Liver (tissue), 9 donors: ENCODE results near the gene PALMD. TPM values are rescaled to one million over a fixed set of nuclear protein-coding genes. Genes with fewer than 3 reads are reported as not detected.

Experiments
- DNase-seq: peaks from one replicate; pipeline ENCODE4 v3.0.0-alpha.2; 2017; ENCODE audit warnings: low spot score
- H3K27ac ChIP-seq, 2 donors: one replicate each; pipeline ENCODE4 v1.7.0; 2013; ENCODE audit warnings: inconsistent platforms in 2 of 2, low read length in 2 of 2, control low read depth in 1 of 2, low read depth in 1 of 2, mild to moderate bottlenecking in 1 of 2
- H3K27me3 ChIP-seq, 4 donors: one replicate each; pipeline versions ENCODE4 v1.6.1 to v1.7.0; 2013; ENCODE audit warnings: low read length in 3 of 4, inconsistent platforms in 1 of 4, mild to moderate bottlenecking in 1 of 4, moderate library complexity in 1 of 4; ENCODE audit not compliant: control insufficient read depth in 4 of 4, insufficient read depth in 4 of 4
- H3K36me3 ChIP-seq, 4 donors: one replicate each; pipeline versions ENCODE4 v1.6.1 to v1.7.0; 2013; ENCODE audit warnings: low read length in 3 of 4, mild to moderate bottlenecking in 3 of 4, low read depth in 1 of 4, moderate library complexity in 1 of 4; ENCODE audit not compliant: control insufficient read depth in 4 of 4, insufficient read depth in 3 of 4
- H3K4me1 ChIP-seq, 4 donors: one replicate each; pipeline versions ENCODE4 v1.6.1 to v1.7.0; 2013; ENCODE audit warnings: low read length in 3 of 4, mild to moderate bottlenecking in 3 of 4, moderate library complexity in 1 of 4; ENCODE audit not compliant: control insufficient read depth in 4 of 4, insufficient read depth in 4 of 4
- H3K4me3 ChIP-seq, 3 donors: one replicate each; pipeline versions ENCODE4 v1.6.1 to v1.7.0; 2013; ENCODE audit warnings: low read length in 3 of 3, control low read depth in 1 of 3, low read depth in 1 of 3, mild to moderate bottlenecking in 1 of 3
- H3K9ac ChIP-seq, 2 donors: one replicate each; pipeline ENCODE4 v1.7.0; 2013; ENCODE audit warnings: low read length in 2 of 2, mild to moderate bottlenecking in 2 of 2, moderate library complexity in 2 of 2, control low read depth in 1 of 2, low read depth in 1 of 2
- H3K9me3 ChIP-seq, 4 donors: one replicate each; pipeline versions ENCODE4 v1.6.1 to v1.7.0; 2013; ENCODE audit warnings: low read length in 3 of 4; ENCODE audit not compliant: control insufficient read depth in 4 of 4
- ATF3 ChIP-seq: IDR thresholded peaks from 2 replicates; pipeline ENCODE4 v1.6.1; 2016; ENCODE audit warnings: antibody characterized with exemption
- CTCF ChIP-seq: fragments of 150-350 bp; IDR thresholded peaks from 2 replicates; pipeline ENCODE4 v1.5.1; 2017; ENCODE audit warnings: improper control_type of control experiment, low read depth, low read length; ENCODE audit not compliant: missing input control
- EGR1 ChIP-seq, 2 donors: IDR thresholded peaks; 2 replicates each; pipeline ENCODE4 v1.6.1; 2016 to 2018; ENCODE audit warnings: antibody characterized with exemption in 2 of 2, low read depth in 2 of 2
- FOXA1 ChIP-seq: IDR thresholded peaks from 2 replicates; pipeline ENCODE4 v1.6.1; 2016; ENCODE audit warnings: antibody characterized with exemption
- FOXA2 ChIP-seq: IDR thresholded peaks from 2 replicates; pipeline ENCODE4 v1.6.1; 2016; ENCODE audit warnings: antibody characterized with exemption
- GABPA ChIP-seq, 2 donors: IDR thresholded peaks in 1 of 2; conservative IDR thresholded peaks in 1 of 2; 2 replicates each; pipeline ENCODE4 v1.6.1; 2016; ENCODE audit warnings: antibody characterized with exemption in 2 of 2, mild to moderate bottlenecking in 1 of 2, moderate library complexity in 1 of 2
- HNF4A ChIP-seq, 2 donors: conservative IDR thresholded peaks; 2 replicates each; pipeline ENCODE4 v1.6.1; 2016; ENCODE audit warnings: antibody characterized with exemption in 2 of 2, mild to moderate bottlenecking in 2 of 2
- HNF4G ChIP-seq: IDR thresholded peaks from 2 replicates; pipeline ENCODE4 v1.6.1; 2016; ENCODE audit warnings: antibody characterized with exemption
- JUND ChIP-seq, 2 donors: IDR thresholded peaks; 2 replicates each; pipeline ENCODE4 v1.6.1; 2016; ENCODE audit warnings: antibody characterized with exemption in 2 of 2
- MAX ChIP-seq: IDR thresholded peaks from 2 replicates; pipeline ENCODE4 v1.6.1; 2016; ENCODE audit warnings: antibody characterized with exemption
- NR2F2 ChIP-seq: IDR thresholded peaks from 2 replicates; pipeline ENCODE4 v1.6.1; 2016; ENCODE audit warnings: antibody characterized with exemption
- RAD21 ChIP-seq, 2 donors: IDR thresholded peaks; 2 replicates each; pipeline ENCODE4 v1.6.1; 2016; ENCODE audit warnings: antibody characterized with exemption in 2 of 2, mild to moderate bottlenecking in 2 of 2
- REST ChIP-seq: IDR thresholded peaks from 2 replicates; pipeline ENCODE4 v1.6.1; 2016; ENCODE audit warnings: antibody characterized with exemption, mild to moderate bottlenecking
- RXRA ChIP-seq, 2 donors: IDR thresholded peaks; 2 replicates each; pipeline ENCODE4 v1.6.1; 2017 to 2018; ENCODE audit warnings: antibody characterized with exemption in 2 of 2, mild to moderate bottlenecking in 1 of 2
- SP1 ChIP-seq: IDR thresholded peaks from 2 replicates; pipeline ENCODE4 v1.6.1; 2018; ENCODE audit warnings: antibody characterized with exemption, mild to moderate bottlenecking
- TAF1 ChIP-seq: conservative IDR thresholded peaks from 2 replicates; pipeline ENCODE4 v1.6.1; 2016; ENCODE audit warnings: antibody characterized with exemption, mild to moderate bottlenecking
- YY1 ChIP-seq: IDR thresholded peaks from 2 replicates; pipeline ENCODE4 v1.6.1; 2016; ENCODE audit warnings: antibody characterized with exemption, mild to moderate bottlenecking
- ZBTB33 ChIP-seq: IDR thresholded peaks from 2 replicates; pipeline ENCODE4 v1.6.1; 2016; ENCODE audit warnings: antibody characterized with exemption
- WGBS: extraction: QIAGEN DNeasy Blood & Tissue Kit; methylation state at CpG from one replicate; pipeline ENCODE4 v1.1.7; 2013; 5-methylcytosine and 5-hydroxymethylcytosine counted together
- polyA plus RNA-seq, 2 donors: library from polyadenylated mRNA; stranded (reverse) in 1 of 2; unstranded in 1 of 2; fragments of 200-250 nt in 1 of 2; fragments of >200 nt in 1 of 2; fragmentation: Nextera tagmentation in 1 of 2; extraction: Ambion mirVana in 1 of 2; gene quantifications; one replicate each; pipeline versions ENCODE4 v1.2.1 to v1.2.3, GENCODE V29; 2013 to 2015
- total RNA-seq, 2 donors: library from RNA; depleted of rRNA; stranded (reverse); fragments of >200 nt; gene quantifications; one replicate each; pipeline ENCODE4 v1.2.3, GENCODE V29; 2014
- donor health status: healthy.
- donor health status: healthy.
- donor health status: healthy.
- donor health status: healthy.
- donor health status: healthy.

Gene PALMD
- total and polyA plus RNA-seq, 4 donors, result 9.7 to 24.0 (median 19.5) TPM

- Histone ChIP-seq H3K9me3 (no peaks in the 10 kb centered on the region), H3K9ac (no peak overlapping the region), H3K4me1 (peaks cover 3 to 35% (median 23%) of the 10 kb centered on the region in 4 donors), H3K4me3 (no peak overlapping the region), H3K36me3 (peaks cover 0 to 10% (median 5%) of the 10 kb centered on the region in 4 donors), H3K27ac (no peak overlapping the region), H3K27me3 (no peaks in the 10 kb centered on the region)
- TF ChIP-seq FOXA1, result no peak
- TF ChIP-seq ATF3, result no peak
- no peak for TF ChIP-seq NR2F2
- no peak for TF ChIP-seq GABPA (IDR thresholded peaks at IDR 0.05 in 1 of 2, conservative IDR thresholded peaks at IDR 0.05 in 1 of 2)
- no peak for TF ChIP-seq SP1
- no peak for TF ChIP-seq TAF1
- TF ChIP-seq JUND (IDR thresholded peaks at IDR 0.05), result no peak
- no peak for TF ChIP-seq HNF4A (conservative IDR thresholded peaks at IDR 0.05)
- TF ChIP-seq RAD21 (IDR thresholded peaks at IDR 0.05), result no peak
- TF ChIP-seq CTCF, result no peak
- no peak for TF ChIP-seq EGR1 (IDR thresholded peaks at IDR 0.05; ENCODE audit: low read depth in 2 of 2)
- TF ChIP-seq RXRA (IDR thresholded peaks at IDR 0.05), result no peak
- no peak for TF ChIP-seq YY1
- no peak for TF ChIP-seq MAX
- TF ChIP-seq HNF4G, result no peak
- no peak for TF ChIP-seq ZBTB33
- TF ChIP-seq FOXA2, result no peak
- no peak for TF ChIP-seq REST
- 85% methylated on average over 6 of the region's 6 CpGs for WGBS
- no peak for DNase-seq
Observed at GRCh38 chr1:99674115-99675064, 28.5 kb downstream of the PALMD start.
